CD4-positive, alpha-beta T cell (primary cell): ENCODE measurements around the gene BTBD17. TPM values are rescaled to one million over a fixed set of nuclear protein-coding genes. Genes with fewer than 3 reads are reported as not detected.

Experiments used
- ATAC-seq: fragments of 200-7000 bp; cut with Tn5 transposase; one replicate; pipeline ENCODE4 v1.10.0; 2022; ENCODE audit warnings: mild to moderate bottlenecking; ENCODE audit not compliant: poor library complexity
- CTCF ChIA-PET: fragments of 350-600 bp; sonication (Branson Sonifier 250); formaldehyde crosslinking; loops from one replicate; lab custom pipeline; 2021; ENCODE audit warnings: antibody characterized with exemption, inconsistent platforms; lab: Charles Lee
- POLR2A ChIA-PET: fragments of 350-600 bp; sonication (Branson Sonifier 250); formaldehyde crosslinking; loops from one replicate; lab custom pipeline; 2021; ENCODE audit warnings: antibody characterized with exemption, inconsistent platforms; lab: Charles Lee
- DNase-seq, 14 experiments: peaks; one replicate each; pipeline ENCODE4 v3.0.0-alpha.2; 2013 to 2020; ENCODE audit warnings: mixed read lengths in 2 of 14
- H3K27ac ChIP-seq, 2 donors: one replicate each; pipeline versions ENCODE4 v1.5.1 to v1.7.0; 2013; ENCODE audit warnings: low read length in 2 of 2, low read depth in 1 of 2, mild to moderate bottlenecking in 1 of 2
- H3K27me3 ChIP-seq, 2 experiments: 1 replicate in 1 of 2; 2 replicates in 1 of 2; pipeline versions ENCODE4 v1.6.1 to v1.7.0; 2013; ENCODE audit warnings: low read length in 2 of 2, control low read depth in 1 of 2, mild to moderate bottlenecking in 1 of 2, moderate library complexity in 1 of 2; ENCODE audit not compliant: insufficient read depth in 2 of 2, control insufficient read depth in 1 of 2
- H3K36me3 ChIP-seq: one replicate; pipeline ENCODE4 v1.6.1; 2013; ENCODE audit warnings: low read length, control low read depth; ENCODE audit not compliant: insufficient read depth
- H3K4me1 ChIP-seq: one replicate; pipeline ENCODE4 v1.6.1; 2013; ENCODE audit warnings: low read length, control low read depth; ENCODE audit not compliant: insufficient read depth
- H3K4me3 ChIP-seq: one replicate; pipeline ENCODE4 v1.5.1; 2013; ENCODE audit warnings: mild to moderate bottlenecking, low read length, moderate library complexity
- H3K9me3 ChIP-seq, 2 experiments: 1 replicate in 1 of 2; 2 replicates in 1 of 2; pipeline versions ENCODE4 v1.6.1 to v1.7.0; 2013; ENCODE audit warnings: low read length in 2 of 2, mild to moderate bottlenecking in 2 of 2, control low read depth in 1 of 2, moderate library complexity in 1 of 2; ENCODE audit not compliant: control insufficient read depth in 1 of 2, insufficient read depth in 1 of 2
- H3K27ac Mint-ChIP-seq: one replicate; pipeline ENCODE4 v1.8.0; 2020; ENCODE audit warnings: mixed read lengths
- H3K27me3 Mint-ChIP-seq: one replicate; pipeline ENCODE4 v1.8.0; 2021; ENCODE audit warnings: mixed read lengths
- H3K36me3 Mint-ChIP-seq: one replicate; pipeline ENCODE4 v1.8.0; 2021; ENCODE audit warnings: low read depth, mixed read lengths
- H3K4me1 Mint-ChIP-seq: one replicate; pipeline ENCODE4 v1.8.0; 2021; ENCODE audit warnings: low read depth, mixed read lengths
- H3K4me3 Mint-ChIP-seq: one replicate; pipeline ENCODE4 v1.8.0; 2020; ENCODE audit warnings: mild to moderate bottlenecking, mixed read lengths
- H3K9me3 Mint-ChIP-seq: one replicate; pipeline ENCODE4 v1.8.0; 2020; ENCODE audit warnings: mixed read lengths
- CTCF ChIP-seq: fragments of 200-600 bp; IDR thresholded peaks from one replicate; pipeline ENCODE4 v1.8.0; 2022; ENCODE audit warnings: antibody characterized with exemption, mild to moderate bottlenecking
- intact Hi-C, 2 experiments: fragments of 100-400 bp; cut with DNase I in 1 of 2; cut with micrococcal nuclease in 1 of 2; formaldehyde crosslinking; loops; one replicate each; pipeline versions ENCODE4 v1.15.1 to v1.9.0; 2023 to 2025; cut with DNase I, micrococcal nuclease
- total RNA-seq, 174 experiments: library from RNA in 2 of 174; stranded (reverse) in 2 of 174; gene quantifications; one replicate each; pipeline ENCODE4 v1.2.3 and lab custom pipeline; 2021 to 2026

The BTBD17 gene
- total RNA-seq, 2 experiments from 2014 or later: not detected

DNA sequence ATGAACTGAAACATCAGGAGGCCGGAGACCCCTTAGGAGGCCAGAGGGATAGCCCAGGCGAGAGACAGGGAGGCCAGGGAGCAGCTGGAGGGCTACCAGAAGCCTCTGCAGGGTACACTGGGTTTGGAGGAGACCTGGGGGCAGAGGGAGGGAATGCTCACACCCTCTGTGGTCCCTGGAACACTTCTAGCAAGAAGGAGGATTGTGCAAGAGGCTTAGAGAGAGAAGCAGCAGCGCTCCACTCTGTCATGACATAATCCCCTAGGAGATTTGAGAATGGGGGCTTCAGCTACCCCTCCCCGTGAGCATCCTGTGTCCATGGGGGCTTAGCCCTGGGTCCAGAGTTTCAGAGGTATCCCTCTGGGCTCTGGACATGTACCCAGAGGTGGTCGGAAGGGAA, 21.5 kb upstream of the BTBD17 start:
- H3K4me3 Mint-ChIP-seq: no peak overlapping the region
- no peak for DNase-seq
- no peaks in the 10 kb centered on the region for H3K9me3 ChIP-seq
- no peaks in the 10 kb centered on the region for H3K9me3 Mint-ChIP-seq
- H3K4me1 Mint-ChIP-seq: no peaks in the 10 kb centered on the region
- ATAC-seq: no peak
- no peaks in the 10 kb centered on the region for H3K27me3 Mint-ChIP-seq
- POLR2A ChIA-PET: no interaction called here
- intact Hi-C loops: no loop called here
- no peak overlapping the region for H3K27ac Mint-ChIP-seq
- CTCF ChIA-PET: no interaction called here
- H3K36me3 Mint-ChIP-seq: no peaks in the 10 kb centered on the region
- no peak overlapping the region for H3K4me3 ChIP-seq
- H3K4me1 ChIP-seq: peaks cover 13% of the 10 kb centered on the region
- no peaks in the 10 kb centered on the region for H3K36me3 ChIP-seq
- H3K27me3 ChIP-seq: no peaks in the 10 kb centered on the region
- H3K27ac ChIP-seq: no peak overlapping the region
- no peak for TF ChIP-seq CTCF

DNA sequence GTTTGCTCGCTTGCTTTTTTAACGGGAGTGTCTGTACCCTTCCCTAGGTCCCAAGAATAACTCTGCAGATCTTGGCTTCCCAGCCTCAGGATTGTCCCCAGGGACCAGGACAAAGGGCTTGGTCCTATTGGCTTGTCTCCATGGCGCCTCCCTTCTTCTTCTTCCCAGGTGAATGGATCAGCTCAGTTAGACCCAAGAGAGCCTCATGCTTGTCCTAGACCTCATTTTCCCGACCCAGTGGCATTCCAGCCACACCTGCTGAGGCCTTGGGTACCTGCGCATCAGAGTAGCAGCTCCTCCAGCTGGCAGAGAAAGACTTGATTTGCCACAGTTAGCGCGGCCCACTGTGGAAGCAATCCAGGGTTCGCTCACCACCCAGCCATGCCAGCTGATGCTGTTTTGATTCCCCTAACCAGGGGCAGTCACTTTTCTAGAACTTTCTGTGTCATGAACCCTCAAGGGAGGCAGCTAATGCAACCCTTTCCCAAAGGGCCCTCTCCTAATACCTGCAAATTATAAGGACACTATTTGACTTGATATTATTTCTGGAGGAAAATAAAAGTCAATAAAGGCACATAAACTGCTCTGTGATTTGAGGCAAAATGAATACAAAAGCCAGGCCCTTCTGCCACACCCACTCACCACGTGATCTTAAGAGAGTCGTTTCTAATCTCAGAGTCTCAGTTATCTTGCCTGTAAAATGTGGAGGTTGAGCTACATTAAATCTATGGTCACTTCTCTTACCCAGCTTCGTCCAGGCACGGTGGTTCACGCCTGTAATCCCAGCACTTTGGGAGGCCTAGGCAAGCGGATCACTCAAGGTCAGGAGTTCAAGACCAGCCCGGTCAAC, 19.5 kb upstream of the BTBD17 start:
- H3K9me3 Mint-ChIP-seq: no peaks in the 10 kb centered on the region
- no peaks in the 10 kb centered on the region for H3K4me1 Mint-ChIP-seq
- H3K4me3 ChIP-seq: no peak overlapping the region
- DNase-seq (no peak), ATAC-seq (no peak)
- intact Hi-C loops: no loop called here
- H3K27ac Mint-ChIP-seq: no peak overlapping the region
- CTCF ChIA-PET: no interaction called here
- H3K36me3 ChIP-seq: no peaks in the 10 kb centered on the region
- H3K4me3 Mint-ChIP-seq: no peak overlapping the region
- no peaks in the 10 kb centered on the region for H3K9me3 ChIP-seq
- POLR2A ChIA-PET: no interaction called here
- no peak for TF ChIP-seq CTCF
- no peaks in the 10 kb centered on the region for H3K36me3 Mint-ChIP-seq
- no peaks in the 10 kb centered on the region for H3K27me3 Mint-ChIP-seq
- H3K27me3 ChIP-seq: no peaks in the 10 kb centered on the region
- H3K27ac ChIP-seq: no peak overlapping the region
- peaks cover 13% of the 10 kb centered on the region for H3K4me1 ChIP-seq

GRCh38 chr17:74380086-74380958, 18.7 kb upstream of the BTBD17 start:
- Histone ChIP-seq H3K4me1 (peaks cover 13% of the 10 kb centered on the region), H3K9me3 (no peaks in the 10 kb centered on the region), H3K27ac (no peak overlapping the region), H3K36me3 (no peaks in the 10 kb centered on the region), H3K4me3 (no peak overlapping the region), H3K27me3 (no peaks in the 10 kb centered on the region)
- no peaks in the 10 kb centered on the region for H3K9me3 Mint-ChIP-seq
- ChIA-PET POLR2A (no interaction called here), CTCF (interaction anchor here (1.2 to 1.8 kb wide), 2 partner anchors 12 to 107 kb away, joined by 9 to 22 read pairs; partner anchors contain the start of gene GPR142)
- no peak overlapping the region for H3K27ac Mint-ChIP-seq
- no peaks in the 10 kb centered on the region for H3K4me1 Mint-ChIP-seq
- intact Hi-C loops: no loop called here
- no peak overlapping the region for H3K4me3 Mint-ChIP-seq
- no peak for ATAC-seq
- no peaks in the 10 kb centered on the region for H3K27me3 Mint-ChIP-seq
- no peak for DNase-seq
- no peaks in the 10 kb centered on the region for H3K36me3 Mint-ChIP-seq
- no peak for TF ChIP-seq CTCF
